GM21723 (cell line): Measurements from ENCODE around the gene CDH23.
A peak's percentile ranks its signal among the peaks of the same experiment; 100 is the strongest.

Experiments
- ATAC-seq: cut with Tn5 transposase; IDR thresholded peaks from one replicate; pipeline ENCODE4 v1.9.1; 2021; ENCODE audit warnings: mild to moderate bottlenecking, moderate library complexity; ENCODE audit not compliant: unreplicated experiment

Gene CDH23

DNA sequence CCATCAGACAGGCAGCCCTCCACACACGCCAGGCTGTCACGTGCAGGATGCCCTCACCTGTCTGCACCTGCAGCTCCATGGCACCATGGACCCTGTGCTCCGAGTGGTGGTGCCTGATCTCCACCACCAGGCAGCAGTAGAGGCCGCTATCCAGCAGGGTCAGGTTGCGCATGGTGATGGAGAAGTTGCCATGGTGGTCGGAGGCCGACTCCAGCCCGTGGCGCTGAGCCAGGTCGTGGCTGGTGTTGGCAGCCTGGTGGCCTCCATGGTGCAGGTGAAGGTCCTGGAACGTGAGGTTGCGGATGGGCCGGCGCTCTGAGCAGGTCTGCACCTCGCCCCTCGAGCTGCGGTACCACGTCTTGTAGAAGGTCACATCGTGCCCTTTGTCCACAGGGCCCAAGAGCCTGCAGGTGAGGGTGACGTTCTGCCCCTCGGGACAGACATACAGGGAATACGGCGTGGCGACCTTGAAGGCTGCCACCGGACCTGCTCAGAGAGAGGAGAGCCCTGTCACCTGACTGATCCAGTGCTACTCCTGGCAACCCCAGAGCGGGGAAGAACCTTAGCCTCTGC lies 364.9 kb downstream of the CDH23 start:
- ATAC-seq, result no peak

DNA sequence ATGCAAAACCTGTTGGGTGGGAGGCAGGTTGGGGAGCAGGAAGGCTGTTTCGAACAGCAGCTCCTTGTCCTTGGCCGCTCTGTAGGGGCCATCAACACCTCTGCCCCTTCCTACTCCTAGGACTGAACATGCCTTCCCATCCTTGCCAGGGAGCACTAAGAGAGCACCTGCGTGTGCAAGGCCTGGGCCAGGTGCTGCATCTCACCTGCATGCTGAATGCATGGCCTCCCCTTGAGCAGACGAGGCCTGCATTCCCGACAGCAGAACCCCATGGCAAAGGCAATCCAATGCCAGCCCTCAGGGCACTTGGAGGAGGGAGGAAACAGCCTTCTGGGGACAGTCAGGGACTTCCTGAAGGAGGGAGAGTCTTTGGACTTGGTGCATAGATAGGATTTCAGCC lies 365.6 kb downstream of the CDH23 start:
- no peak for ATAC-seq

DNA sequence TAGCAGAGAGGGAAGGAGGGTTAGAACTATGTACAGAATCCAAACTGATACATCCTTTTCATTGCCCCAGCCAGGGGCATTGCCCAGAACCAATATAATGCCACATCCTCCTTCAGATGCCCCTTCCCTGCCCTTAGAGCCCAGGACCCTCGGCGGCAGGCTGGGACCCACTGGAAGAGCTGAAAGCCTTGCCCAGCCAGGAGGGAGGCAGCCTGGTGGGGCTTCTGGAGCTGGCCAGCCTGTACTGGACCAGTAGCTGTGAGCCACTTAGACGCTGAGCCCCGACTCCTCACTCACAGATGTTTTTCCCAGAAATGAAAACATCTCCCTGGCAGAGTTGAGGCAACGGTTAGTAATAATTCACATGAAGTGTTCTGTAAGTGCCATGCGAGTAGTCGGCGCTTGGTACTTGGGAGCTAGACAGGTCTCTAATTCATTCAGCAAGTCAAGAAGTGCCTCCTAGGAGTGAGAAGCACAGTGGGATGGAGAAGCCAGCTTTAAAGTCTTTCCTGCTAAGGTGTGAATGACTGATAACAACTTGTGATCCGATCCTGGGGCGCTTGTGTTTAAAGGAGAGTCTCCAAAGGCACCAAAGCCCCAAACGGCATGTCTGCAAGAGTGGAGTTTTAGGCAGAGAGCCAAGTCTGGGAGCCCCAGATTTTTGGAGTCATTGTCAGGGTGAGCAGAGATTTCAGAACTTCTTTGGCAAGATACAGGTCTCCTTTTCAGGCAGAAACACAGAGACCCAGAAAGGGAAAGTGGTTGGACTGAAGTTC lies 366.8 kb downstream of the CDH23 start:
- no peak for ATAC-seq

DNA sequence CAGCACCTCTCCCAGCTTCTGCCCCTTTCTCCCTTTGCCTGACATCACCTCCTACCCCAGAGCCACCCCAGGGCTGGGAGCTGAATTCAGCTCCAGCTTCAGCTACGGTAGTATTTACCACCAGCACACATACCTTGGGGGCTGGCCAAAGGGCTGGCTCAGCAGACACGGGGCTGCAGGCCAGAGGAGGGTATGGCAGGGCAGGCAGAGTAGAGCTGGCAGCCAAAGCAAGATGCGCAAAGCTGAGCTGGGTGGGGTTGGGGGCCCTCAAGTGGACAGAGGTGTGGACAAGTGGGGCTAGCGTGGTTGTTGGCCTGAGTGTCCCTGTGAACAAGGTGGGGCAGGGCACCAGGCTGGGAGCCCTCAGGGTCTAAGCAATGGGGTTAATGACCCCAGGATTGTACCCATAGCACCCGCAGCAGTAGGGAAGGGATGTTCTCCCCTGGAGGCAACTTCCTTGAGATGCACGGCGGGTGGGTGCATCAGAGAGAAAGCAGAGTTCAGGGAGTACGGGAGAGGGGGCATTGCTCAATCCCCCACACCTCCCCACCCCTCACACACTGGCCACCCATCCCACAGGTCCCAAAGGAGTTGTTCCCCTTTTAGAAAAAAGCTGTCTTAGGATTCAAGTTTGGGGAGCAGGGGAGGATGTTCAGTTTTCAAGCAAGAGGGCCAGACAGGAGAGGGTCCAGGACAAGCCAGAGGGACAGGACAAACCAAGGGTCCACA lies 368.6 kb downstream of the CDH23 start:
- no peak for ATAC-seq

DNA sequence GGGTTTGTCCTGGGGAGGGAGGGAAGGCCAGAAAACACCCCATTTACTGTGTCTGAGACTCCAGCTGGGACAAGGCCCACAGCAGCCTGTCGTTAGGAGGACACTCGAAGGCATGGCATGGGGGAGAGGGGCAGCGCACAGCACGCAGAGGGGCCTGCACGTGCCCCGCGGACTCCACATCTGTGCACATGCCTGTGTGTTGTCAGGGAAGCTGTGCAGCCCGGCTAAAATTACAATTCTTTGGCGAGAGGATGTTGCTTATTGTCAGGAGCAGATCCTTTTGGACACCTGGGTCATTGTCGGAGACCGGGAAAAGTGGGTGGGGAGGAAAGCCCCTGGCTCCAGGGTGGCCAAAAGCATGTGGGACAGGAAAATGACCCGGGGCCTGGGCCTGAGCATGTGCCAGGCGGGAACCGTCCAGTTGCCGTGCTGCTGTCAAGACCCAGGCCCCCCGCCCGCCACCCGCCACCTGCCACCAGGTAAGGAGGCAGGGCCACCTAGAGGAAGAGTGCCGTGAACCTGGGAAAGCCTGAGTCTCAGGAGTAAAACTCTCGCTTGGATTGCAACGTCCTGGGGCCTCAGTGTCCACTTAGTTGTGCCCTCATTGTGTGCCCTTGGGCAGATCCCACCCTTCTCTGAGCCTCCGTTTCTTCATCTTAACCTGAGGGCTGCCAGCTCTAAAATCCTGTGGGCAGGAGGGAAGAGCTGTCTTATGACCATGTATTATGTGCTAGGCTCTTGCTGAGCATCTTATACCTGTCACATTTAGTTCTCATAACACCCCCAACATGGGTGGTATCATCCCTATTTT lies 369.4 kb downstream of the CDH23 start:
- ATAC-seq, result no peak

DNA sequence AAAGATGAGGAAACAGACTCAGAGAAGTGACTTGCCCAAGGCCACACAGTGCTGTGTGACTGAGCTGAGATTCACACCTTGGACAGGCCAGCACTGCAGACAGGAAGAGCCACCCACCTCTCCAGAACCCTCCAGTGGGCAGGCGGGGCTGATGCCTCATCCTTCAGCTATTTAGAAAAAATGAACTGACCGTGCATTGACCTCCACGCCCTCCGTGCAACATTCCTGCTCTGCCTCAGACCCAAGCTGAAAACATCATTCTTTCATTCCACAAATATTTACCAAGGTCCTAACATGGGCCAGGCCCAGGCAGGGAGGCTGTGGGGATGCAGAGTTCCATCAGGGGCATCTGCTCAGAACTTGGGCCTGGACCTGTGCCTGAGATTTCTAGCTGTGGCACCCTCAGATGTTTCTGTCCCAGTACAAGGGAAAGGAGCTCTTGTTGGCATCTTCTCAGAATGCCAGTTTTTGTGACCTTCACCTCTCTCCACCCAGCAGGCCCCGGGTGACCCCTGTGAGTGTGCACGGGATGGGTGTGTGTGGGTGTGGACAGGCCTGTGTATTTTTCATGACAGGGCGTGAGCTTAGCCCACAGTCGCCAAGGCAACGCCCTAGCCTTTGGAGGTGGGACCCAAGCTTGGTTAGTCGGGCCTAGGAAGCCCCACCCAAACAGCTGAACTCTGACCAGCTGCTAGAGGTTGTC lies 370.1 kb downstream of the CDH23 start:
- no peak for ATAC-seq

DNA sequence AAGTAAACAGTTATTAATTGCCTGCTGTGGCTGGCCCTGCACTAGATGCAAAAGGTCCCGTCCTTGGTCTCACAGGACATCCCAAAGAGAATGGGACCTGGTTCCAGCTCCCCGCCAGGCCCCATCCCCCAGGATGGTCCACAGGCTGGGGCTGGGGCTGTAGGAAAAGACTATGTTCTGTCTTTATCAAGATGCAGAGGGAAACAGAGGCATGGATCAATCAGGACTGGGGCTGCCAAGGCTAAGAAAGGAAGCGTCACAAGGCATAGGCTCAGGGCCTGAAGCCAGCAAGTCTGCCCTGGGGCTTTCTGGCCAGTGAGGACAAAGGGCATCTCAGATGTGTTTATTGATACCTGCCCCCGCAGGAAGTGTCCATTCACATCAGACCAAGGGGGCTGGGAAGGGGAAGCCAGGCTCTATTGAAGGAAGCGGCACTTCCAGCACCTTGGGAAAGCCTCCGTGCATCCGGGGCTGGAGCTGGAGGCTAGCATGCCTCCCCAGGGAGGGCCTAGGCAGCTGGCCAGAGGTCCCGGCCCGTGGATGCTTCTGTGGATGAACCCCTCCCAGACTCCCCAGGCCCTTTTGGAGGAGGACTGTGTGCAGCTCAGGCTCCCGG lies 370.8 kb downstream of the CDH23 start:
- ATAC-seq, result no peak

DNA sequence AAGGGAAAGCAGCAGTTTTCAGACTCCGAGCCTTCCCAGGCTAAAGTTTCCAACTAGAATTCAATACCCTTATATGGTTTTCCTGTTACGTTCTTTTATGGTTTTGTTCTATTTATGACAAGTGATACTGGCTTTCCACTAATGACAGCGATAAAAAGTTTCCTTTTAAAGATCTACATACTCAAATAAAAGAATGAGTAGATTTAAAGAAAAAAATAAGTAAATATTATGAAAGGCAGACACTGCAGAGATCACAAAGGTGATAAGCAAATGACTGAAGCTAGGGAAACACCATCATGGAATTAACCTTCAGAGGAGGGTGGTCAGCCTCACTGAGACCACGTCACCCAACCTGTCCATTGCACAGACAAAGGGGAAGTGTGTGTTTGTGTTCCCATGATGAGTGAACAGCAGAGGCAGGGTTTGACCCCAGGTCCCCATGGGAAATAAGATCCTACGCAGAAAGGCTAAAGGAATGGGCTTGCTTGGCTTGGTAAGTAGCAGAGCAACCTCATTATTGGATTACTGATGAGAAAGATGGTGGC lies 372.6 kb downstream of the CDH23 start:
- peak; percentile 37 for ATAC-seq

DNA sequence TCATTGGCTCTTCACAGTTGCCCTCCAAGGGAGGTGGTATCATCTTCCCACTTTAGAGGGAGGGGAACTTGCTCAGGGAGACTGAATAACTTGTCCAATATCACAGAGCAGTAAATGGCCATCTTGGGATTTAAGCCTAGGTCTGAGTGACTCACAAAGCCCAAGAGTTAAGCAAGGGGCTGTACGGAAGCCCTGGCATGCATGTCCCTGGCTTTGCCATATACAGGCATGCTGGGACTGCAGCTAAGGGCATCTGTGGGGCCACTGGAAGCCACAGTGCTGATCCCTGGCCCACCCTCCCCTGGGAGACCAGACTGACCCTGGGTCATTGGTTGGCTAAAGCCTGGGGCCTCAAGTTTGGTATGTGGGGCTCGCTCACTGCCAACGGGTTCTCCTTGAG lies 373.5 kb downstream of the CDH23 start:
- no peak for ATAC-seq

DNA sequence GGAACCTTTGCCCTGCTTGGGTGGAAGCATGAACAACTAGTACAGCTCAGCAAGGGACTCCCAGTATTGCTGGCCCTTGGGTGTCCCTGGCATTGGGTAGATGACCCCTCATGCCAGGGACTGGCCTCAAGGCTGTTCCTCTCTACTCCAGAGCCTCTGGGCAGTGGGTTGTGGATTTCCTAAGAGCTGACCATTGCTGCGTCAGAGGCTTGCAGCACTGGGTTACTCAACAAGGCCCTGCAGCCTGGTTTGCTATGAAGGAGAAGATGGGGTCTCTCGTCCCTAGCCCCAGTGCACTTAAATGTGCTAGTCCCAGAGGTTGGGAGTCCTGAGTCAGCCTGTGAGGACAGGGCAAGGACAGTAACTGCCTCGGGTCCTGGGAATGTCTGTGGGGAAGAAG lies 374.1 kb downstream of the CDH23 start:
- no peak for ATAC-seq

DNA sequence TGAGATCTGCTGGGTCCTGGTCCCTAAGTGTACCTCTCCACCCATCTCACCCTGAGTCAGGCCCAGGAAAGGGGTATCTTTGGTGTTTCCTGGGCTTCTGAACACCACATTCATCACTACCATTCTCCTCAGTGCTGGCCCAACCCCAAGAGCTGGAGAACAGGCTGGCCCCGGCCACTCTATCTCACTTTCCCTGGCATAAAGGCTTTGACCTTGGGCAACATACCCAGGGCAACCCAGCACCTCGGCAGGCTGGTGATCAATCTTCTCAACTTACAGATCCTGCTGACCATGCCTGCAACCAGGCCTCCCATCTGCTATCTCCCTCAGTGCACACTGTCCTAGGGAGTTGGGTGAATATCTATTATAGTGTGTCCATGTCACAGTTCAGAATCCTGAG lies 374.5 kb downstream of the CDH23 start:
- no peak for ATAC-seq

DNA sequence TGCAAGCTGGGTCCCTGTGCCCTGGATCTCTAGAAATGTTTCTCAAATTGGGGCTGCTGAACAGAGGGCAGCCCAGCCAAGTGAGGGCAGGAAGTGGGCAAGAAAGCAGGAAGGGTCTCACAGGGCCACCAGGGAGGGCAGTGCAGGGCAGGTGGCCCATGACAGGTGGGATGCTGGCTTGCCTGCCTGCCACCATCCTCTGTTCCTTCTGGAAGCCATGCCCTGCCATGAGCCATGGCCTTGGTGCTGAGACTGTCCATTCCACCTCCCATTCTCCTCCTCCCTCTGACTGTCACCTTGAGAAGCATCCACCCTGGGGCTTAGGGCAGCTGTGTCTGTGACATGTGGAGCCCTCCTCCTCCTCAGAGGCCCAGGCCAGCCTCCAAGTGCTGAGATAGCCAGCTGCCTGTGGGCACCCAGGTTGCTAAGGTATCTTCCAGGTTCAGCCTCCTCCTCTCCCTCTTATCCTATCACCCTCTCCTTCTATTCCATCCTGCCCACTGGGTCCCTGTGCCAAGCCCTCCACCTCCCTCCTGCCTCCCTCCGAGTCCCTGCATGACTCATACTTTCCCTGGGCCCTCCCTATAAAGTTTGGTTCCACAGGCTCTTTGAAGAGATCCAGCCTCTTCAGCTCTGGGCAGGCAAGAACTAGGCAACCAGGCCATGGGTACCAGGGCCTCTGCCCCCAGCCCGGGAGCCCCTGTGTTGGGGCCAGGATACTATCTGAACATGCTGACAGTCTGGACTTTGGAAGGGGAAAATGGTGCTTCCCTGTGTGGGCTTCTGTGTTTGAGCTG lies 375.3 kb downstream of the CDH23 start:
- no peak for ATAC-seq

DNA sequence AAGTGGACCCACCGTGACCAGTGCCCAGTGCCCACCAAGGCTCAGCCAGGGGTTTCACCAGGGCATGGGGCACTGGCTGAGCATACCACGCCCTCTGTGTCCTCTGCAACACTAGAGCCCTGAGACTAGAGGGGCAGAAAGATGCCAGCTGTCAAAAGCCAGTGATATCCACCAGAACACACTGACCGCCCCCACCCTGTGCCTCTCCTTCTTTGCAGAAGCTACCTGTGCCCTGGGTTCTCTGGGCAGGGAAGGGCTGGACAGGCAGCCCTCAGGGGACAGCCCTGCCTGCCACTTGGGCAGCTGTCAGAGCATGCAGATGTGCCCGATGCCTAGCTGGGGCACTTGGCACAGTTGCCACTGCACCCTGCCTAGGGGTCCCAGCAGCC lies 376.1 kb downstream of the CDH23 start:
- ATAC-seq, result no peak

DNA sequence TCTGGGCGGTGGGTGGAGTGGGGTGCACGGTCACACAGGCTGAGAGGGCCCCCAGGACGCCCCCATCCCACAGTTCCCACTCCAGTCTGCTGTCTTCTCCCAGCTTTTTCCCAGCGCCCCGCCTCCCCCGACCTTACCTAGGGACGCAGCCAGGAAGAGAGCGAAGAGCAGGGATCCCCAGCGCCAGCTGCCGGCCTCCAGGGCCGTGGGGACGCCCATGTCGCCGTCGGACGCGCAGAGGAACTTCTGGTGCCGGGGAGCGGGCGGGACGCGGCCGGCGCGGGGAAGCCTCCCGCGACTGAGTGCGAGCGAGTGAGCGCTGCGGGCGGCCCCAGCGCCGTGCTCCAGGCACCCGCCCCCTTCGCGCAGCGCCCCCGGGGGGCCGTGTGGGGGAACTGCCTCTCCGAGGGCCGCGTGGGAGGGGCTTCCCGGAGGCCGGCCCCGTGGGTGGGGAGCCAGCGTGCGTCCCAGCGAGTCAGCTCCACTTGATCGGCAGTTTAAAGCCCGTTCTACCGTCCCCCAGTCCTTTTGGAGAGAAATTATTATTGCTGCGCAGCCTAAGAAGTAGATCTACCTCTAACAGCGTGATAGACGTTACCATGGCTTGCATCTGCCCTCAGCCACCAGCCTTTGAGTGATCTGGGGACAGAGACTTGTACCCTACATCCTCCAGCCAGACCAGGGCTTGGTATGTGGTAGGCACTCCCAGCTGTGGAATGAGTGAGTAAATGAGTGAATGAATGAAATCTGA lies 376.7 kb downstream of the CDH23 start, which contains the start of gene VSIR:
Gene VSIR (minus strand): TSS at position 300 of the 751 bp plus-strand sequence. CDS start 81 bp downstream, at position 219.
- ATAC-seq, result peak; percentile 51

DNA sequence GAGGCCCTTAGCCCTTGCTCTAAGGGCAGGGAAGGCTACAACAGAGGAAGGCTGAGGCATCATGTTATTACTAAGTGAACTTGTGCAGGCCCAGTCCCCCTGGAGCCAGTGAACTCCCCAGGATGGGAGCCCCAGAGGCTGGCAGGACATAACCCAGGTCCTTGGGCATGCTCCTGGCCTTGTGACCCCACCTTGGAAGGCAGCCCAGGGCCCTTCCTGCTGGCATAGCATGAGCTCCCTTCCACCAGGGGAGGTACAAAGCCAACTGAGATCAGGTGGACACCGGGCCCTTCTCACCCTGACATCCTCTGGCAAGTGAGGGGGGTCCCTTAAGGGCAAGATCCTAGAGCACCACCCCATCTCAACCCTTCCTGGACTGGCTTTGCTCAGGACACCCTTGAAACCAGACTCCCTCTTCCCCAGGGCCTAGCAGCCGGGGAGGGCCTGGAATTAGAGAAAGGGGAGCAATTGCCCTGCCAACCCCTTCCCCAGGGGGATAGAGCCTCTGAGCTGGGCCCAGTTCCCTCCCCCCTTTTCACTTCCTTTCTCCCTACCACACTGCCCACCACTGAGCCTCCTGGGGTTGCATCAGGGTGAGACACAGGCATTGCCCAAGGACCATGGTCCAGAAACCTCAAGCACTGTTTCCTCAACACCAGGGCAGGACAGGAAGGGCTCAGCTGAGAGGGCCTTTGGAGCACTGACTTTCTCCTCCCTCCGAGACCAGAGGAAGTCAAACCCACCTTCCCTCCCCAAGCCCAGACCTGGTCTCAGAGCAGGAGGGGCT lies 378.4 kb downstream of the CDH23 start:
- ATAC-seq, result no peak

DNA sequence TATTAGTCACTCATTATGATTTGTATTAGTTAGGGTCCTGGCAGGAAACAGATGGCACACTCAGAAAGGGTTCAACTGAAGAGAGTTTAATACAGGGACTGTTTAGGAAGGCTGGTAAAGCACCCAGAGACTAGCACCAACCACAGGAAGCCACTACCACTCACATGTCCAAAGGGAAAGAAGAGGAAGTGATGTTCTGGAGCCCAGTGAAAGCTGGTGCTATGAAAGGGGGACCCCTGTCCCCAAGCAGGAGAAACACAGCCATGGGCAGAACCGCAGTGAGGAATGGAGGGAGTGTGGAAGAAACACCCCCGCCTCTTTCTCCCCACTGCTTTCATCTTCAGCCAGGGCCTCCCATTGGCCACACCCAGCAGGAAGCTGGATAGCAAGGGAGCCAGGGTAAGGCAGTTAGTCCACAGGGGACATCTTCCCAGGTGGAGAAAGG lies 379.8 kb downstream of the CDH23 start:
- no peak for ATAC-seq

DNA sequence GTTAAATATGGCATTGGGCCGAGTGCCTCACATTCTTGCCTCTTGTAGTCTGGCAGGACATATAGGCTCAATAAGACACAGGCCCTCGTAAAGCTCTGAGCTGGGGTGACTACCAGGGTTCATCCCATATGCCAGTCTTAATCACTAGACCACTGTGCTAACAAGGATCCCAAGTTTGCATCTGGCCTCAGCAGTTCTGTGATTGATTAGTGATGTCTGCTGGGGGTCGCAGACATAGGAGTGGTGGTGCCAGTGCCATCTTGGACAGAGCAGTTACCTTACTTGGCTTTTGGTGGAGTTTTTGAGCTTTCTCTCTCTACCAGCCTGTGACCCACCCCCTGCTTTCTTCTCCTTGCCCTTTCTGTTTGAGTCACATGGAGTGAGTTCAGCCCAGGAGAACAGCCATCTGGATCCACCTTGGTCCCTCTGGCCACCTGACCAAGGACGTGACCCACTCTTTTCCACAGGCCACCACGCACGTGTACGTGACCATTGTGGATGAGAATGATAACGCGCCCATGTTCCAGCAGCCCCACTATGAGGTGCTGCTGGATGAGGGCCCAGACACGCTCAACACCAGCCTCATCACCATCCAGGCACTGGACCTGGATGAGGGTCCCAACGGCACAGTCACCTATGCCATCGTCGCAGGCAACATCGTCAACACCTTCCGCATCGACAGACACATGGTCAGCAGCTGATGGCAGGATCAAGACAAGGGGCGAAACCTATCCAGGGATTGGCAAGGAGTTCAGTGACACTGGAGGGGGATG lies 380.7 kb downstream of the CDH23 start:
- ATAC-seq, result no peak
